ENCODE data around the gene USP32. TPM values are rescaled to one million over a fixed set of nuclear protein-coding genes. Genes with fewer than 3 reads are reported as not detected.
A peak's percentile ranks its signal among the peaks of the same experiment; 100 is the strongest.

The USP32 gene
- total and polyA plus RNA-seq, 2 donors from 2014 or later, result 14.6 to 53.1 TPM

GRCh38 chr17:60311936-60312335, 80.0 kb downstream of the USP32 start:
- FAIRE-seq (no peak), DNase-seq (peak in 1 of 5 donors; percentile 14)
- no peak overlapping the region for H3K9ac ChIP-seq (ENCODE audit: low read length in 3 of 3)
- no peak overlapping the region for H3K27ac ChIP-seq (ENCODE audit: low read depth in 2 of 2, low read length in 2 of 2)
- H3K27me3 ChIP-seq (ENCODE audit: control insufficient read depth, insufficient read depth, low read length), result no peaks in the 10 kb centered on the region
- no peaks in the 10 kb centered on the region for H3K4me1 ChIP-seq (ENCODE audit: control insufficient read depth in 2 of 3, insufficient read depth in 2 of 3, low read depth in 1 of 3, low read length in 3 of 3)
- intact Hi-C loops (cut with DNase I), result no loop called here
- no peak overlapping the region for H3K4me3 ChIP-seq (ENCODE audit: low read length in 3 of 3)
- no peaks in the 10 kb centered on the region for H3K36me3 ChIP-seq (ENCODE audit: control insufficient read depth in 2 of 3, insufficient read depth in 3 of 3, low read length in 3 of 3)
- TF ChIP-seq CTCF (IDR thresholded peaks at IDR 0.05; ENCODE audit: borderline replicate concordance, extremely low read depth, insufficient read depth), result no peak
- no peaks in the 10 kb centered on the region for H3K9me3 ChIP-seq (ENCODE audit: control insufficient read depth in 2 of 3, insufficient read depth in 1 of 3, low read length in 3 of 3)

- no peak for DNase-seq
- no peak for FAIRE-seq
- no peaks in the 10 kb centered on the region for H3K27me3 ChIP-seq (ENCODE audit: control insufficient read depth, insufficient read depth, low read length)
- no peak for TF ChIP-seq CTCF (IDR thresholded peaks at IDR 0.05; ENCODE audit: borderline replicate concordance, extremely low read depth, insufficient read depth)
- H3K27ac ChIP-seq (ENCODE audit: low read depth in 2 of 2, low read length in 2 of 2), result no peak overlapping the region
- H3K4me3 ChIP-seq (ENCODE audit: low read length in 3 of 3), result no peak overlapping the region
- no peaks in the 10 kb centered on the region for H3K4me1 ChIP-seq (ENCODE audit: control insufficient read depth in 2 of 3, insufficient read depth in 2 of 3, low read depth in 1 of 3, low read length in 3 of 3)
- H3K9me3 ChIP-seq (ENCODE audit: control insufficient read depth in 2 of 3, insufficient read depth in 1 of 3, low read length in 3 of 3), result no peaks in the 10 kb centered on the region
- intact Hi-C loops (cut with DNase I), result no loop called here
- no peak overlapping the region for H3K9ac ChIP-seq (ENCODE audit: low read length in 3 of 3)
- no peaks in the 10 kb centered on the region for H3K36me3 ChIP-seq (ENCODE audit: control insufficient read depth in 2 of 3, insufficient read depth in 3 of 3, low read length in 3 of 3)
Observed at GRCh38 chr17:60311186-60311585, 80.7 kb downstream of the USP32 start.

GRCh38 chr17:60305141-60305540, 86.8 kb downstream of the USP32 start:
- Histone ChIP-seq H3K9me3 (ENCODE audit: control insufficient read depth in 2 of 3, insufficient read depth in 1 of 3, low read length in 3 of 3) (no peaks in the 10 kb centered on the region), H3K4me3 (ENCODE audit: low read length in 3 of 3) (no peak overlapping the region), H3K9ac (ENCODE audit: low read length in 3 of 3) (no peak overlapping the region), H3K27me3 (ENCODE audit: control insufficient read depth, insufficient read depth, low read length) (no peaks in the 10 kb centered on the region), H3K27ac (ENCODE audit: low read depth in 2 of 2, low read length in 2 of 2) (no peak overlapping the region), H3K4me1 (ENCODE audit: control insufficient read depth in 2 of 3, insufficient read depth in 2 of 3, low read depth in 1 of 3, low read length in 3 of 3) (no peaks in the 10 kb centered on the region), H3K36me3 (ENCODE audit: control insufficient read depth in 2 of 3, insufficient read depth in 3 of 3, low read length in 3 of 3) (no peaks in the 10 kb centered on the region)
- TF ChIP-seq CTCF (IDR thresholded peaks at IDR 0.05; ENCODE audit: borderline replicate concordance, extremely low read depth, insufficient read depth), result no peak
- FAIRE-seq (no peak), DNase-seq (peak in 1 of 5 donors; percentile 7)
- intact Hi-C loops (cut with DNase I), result no loop called here

GRCh38 chr17:60304502-60304901, 87.4 kb downstream of the USP32 start:
- FAIRE-seq (no peak), DNase-seq (no peak)
- intact Hi-C loops (cut with DNase I), result no loop called here
- Histone ChIP-seq H3K27ac (ENCODE audit: low read depth in 2 of 2, low read length in 2 of 2) (no peak overlapping the region), H3K9me3 (ENCODE audit: control insufficient read depth in 2 of 3, insufficient read depth in 1 of 3, low read length in 3 of 3) (no peaks in the 10 kb centered on the region), H3K9ac (ENCODE audit: low read length in 3 of 3) (no peak overlapping the region), H3K27me3 (ENCODE audit: control insufficient read depth, insufficient read depth, low read length) (no peaks in the 10 kb centered on the region), H3K4me1 (ENCODE audit: control insufficient read depth in 2 of 3, insufficient read depth in 2 of 3, low read depth in 1 of 3, low read length in 3 of 3) (no peaks in the 10 kb centered on the region), H3K36me3 (ENCODE audit: control insufficient read depth in 2 of 3, insufficient read depth in 3 of 3, low read length in 3 of 3) (no peaks in the 10 kb centered on the region), H3K4me3 (ENCODE audit: low read length in 3 of 3) (no peak overlapping the region)
- no peak for TF ChIP-seq CTCF (IDR thresholded peaks at IDR 0.05; ENCODE audit: borderline replicate concordance, extremely low read depth, insufficient read depth)
